GM21381 (cell line): ENCODE data around the gene KCTD17.

ENCODE experiments used
- ATAC-seq: cut with Tn5 transposase; IDR thresholded peaks from one replicate; pipeline ENCODE4 v1.9.1; 2021; ENCODE audit warnings: mild to moderate bottlenecking, moderate library complexity; ENCODE audit not compliant: unreplicated experiment

The KCTD17 gene

DNA sequence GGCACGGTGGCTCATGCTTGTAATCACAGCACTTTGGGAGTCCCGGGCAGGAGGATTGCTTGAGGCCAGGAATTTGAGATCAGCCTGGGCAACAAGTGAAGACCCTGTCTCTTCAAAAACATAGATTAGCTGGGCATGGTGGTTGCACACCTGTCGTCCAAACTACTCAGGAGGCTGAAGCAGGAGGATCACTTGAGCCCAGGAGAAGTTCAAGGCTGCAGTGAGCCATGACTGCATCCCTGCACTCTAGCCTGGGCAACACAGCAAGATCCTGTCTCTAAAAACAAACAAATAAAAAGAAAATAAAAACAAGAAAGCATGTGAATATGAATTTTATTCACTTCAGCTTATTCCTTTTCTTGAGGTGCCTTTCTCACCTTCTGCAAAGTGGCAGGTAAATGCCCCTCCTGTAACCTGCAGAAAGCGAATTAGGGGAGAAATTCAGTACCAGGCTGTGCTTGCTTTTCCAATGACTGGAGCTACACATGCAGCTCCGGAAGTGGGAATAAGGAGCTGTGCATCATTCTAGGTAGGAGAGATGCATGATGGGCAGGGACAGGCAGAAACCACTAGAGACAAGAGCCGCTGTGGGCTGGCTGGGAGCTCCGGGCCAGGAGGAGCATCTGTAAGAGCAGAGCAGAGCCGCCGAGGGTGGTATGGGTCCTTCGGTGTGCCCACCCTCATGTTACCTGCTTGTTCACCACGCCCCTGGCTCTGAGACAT lies 14.7 kb upstream of the KCTD17 start:
- ATAC-seq = no peak

DNA sequence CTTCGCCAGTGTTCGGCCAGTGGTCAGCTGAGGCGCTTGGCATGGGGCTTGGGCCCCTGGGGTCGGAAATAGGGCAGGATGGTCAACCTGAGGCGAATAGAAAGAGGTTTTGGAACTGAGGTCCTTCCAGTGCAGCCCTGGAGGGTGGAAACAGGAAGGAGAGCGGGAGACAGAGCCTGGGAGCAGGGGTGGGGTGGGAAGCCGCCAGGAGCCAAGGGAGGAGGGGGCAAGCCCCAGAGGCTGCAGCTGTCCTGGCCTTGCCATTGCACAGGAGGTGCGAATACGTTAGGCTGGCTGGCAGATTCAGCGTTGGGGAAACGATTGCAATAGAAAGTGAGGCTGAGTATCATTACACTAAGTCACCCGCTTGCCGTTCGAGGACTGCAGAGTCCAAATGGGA lies 13.9 kb upstream of the KCTD17 start:
- ATAC-seq = no peak

DNA sequence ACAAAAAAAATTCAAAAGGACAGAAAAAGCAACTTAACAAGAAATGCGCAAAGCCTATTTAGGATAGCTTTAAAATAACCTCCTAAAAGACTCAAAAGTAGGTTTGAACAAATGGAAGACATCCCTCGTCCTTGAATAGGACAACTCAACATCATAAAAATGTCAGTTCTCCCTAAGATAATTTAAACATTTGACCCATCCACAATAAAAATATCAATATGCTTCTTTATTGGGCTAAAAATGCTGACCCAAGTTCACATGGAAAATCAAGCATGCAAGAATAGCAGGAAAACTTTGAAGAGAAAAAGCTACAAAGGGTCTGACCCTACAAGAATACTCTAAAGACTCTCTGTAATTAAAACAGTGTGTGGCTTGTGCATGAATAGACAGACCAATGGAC lies 12.1 kb upstream of the KCTD17 start:
- ATAC-seq = no peak

DNA sequence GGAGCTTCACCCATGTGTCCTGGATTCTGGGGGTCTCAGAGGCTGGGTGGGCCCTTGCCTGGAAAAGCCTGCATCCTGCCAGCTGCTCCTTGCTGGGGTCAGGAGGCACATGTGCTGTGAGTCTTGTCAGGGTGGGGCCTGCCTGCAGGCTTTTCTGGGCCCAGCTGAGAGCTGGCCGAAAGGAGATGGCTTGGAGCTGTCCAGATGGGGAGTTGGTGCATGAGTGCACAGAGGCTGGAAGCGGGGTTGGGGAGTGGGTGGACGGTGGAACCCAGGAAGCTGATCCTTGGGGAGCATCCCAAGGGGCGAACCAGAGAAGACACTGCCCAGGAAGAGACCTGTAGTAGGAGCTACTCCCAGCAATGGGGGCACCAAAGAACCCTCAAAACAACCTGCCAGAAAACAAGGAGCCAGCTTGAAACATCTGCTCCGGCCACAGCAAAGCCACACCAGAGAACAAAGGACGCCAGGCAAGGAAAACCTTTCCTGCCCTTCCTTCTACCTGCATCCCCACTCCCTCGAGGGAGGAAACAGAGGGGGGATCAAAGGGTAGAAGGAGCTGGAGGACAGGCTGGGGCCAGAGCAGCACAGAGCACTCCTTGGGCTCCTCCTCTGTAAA lies 8.2 kb upstream of the KCTD17 start:
- no peak for ATAC-seq

DNA sequence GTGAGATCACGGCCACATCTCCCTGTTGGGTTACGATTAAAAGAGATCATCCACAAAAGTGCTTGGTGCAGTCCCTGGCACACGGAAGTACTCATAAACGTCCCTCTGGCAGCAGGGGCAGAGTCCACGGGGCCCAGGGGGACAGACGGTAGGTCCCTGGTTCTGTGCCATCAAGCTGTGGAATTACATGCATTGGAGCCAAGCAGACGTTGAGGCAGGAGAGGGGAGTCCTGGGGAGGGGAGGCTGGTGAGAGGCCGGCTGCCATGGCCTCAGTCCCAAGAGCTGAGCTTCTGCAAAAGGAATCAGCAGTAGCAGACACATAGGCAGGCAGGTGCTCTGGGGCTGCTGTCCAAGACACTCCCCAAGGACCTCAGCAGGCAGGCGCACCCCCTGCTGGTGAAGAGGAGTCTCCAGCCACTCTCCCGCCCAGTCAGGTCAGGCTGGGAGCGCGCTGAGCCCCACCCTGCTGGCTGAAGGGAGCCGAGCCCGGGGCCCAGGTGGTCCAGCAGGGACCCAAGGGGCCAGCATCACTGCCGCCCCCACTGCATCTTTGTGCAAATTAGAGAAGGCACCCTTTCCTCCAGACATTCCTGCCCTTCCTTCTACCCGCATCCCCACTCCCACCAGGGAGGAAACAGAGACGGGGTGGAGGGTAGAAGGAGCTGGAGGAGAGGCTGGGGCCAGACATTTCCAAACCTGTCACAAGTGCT lies 7.6 kb upstream of the KCTD17 start:
- no peak for ATAC-seq

DNA sequence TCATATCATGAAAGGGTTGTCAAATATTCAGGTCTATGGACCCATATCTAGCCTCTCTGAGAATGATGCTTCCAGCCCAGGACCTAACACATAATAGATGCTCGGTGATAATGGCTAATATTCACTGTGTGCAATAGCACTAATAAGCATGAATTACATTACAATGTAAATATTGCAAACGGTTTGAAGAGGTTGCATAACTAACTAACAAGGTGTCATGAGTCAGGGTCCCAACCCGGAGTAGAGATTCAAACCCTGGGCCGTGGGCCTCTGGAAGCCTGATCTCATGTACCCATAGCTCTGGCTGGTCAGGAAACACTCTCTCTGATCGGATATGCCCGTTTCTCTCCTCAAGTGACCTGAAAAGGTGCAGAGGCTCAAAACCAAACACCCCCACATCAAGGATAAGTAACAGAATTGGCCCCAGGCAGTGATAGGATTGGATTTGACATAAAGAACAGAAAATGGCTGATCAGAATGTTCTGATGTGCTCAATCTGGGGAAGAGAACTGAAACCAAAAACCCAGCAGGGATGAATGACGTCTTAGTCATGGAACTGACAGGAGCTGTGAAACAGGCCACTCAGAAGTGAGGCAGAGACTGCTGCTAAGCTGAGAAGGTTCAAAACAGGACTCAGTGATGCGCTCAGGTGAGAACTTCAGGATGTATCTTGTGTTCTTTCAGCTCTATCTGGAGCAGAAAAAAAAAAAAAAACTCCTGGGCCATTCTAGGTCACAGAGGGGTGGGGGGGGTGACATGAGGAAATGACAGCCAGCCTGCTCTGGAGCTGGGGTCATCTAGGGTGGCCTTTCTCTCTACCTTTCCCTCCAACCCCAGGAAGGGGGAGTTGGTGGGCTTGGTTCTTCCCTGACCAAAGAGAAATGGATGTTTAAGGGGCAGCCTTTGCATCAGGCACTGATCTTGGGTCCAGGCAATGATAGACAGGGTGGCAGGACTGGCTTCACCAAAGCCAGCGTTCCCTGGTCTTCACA lies 6.6 kb upstream of the KCTD17 start:
- no peak for ATAC-seq

DNA sequence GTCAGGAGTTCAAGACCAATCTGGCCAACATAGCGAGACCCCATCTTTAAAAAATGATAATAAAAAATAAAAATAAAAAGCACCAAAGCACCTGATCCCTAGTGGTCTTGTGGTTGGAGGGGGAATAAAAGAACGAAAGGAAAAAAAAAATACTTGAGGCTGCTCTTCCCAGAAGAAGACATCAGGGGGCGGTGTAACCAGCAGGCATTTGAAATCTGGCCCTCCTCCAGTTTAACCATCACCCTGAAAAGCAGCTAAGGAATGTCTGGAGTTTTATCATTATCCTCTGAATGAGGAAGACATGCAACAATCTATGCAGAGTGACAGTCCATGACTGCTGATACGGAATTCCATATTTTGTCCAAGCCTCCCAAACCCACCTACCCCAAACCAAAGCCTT lies 5.6 kb upstream of the KCTD17 start:
- no peak for ATAC-seq

DNA sequence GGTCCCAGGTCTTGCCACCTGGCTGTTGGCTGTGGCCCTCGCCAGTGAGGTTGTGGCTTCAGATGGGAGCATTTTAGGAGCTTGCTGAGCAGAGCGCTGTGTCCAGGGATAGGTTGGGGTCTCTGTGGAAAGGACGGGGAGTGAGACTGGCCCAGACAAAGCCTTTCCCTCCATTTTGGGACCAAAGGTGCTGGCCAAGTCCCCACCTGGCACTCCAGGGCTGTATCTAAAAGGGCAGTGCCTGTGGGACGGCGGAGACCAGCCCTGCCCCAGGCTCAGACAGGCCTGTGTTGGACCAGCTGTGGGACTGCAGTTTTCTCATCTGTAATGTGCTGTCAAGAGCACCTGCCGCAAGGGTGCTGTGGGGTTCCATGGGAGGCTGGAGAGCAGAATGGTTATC lies 5.0 kb upstream of the KCTD17 start:
- ATAC-seq = no peak

DNA sequence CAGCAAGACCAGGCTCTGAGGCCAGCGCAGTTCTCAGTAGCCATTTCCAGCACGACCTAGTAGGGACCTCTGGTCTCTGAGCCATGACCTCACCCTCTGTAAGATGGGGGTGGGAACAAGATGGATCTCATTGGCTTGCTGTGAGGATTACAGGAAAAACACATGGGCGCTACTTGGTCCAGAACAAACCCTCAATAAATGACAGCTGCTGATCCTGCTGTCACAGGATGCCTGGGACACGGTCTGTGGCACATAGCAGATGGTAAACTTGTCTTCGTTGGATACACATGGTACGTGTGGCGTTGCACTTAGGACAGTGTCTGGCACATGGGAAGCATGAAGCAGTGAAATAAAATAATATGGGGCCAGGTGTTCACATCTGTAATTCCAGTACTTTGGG lies 4.5 kb upstream of the KCTD17 start:
- no peak for ATAC-seq

DNA sequence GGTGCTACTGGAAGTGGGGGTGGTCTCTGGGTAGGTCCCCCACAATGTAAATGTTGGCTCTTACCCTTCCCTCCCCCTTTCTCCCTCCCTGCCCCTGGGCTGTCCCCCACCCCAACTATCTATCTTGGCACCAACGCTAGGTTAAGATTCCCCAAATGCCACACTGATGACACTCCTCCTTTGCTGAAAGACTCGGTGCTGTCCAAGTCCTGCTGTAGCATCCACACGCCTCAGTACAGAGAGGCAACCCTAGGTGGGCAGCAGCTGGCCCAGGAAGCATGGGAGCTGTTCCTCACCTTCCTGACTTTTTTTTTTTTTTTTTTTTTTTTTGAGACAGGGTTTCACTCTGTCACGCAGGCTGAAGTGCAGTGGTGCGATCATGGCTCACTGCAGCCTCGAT lies 3.4 kb upstream of the KCTD17 start:
- ATAC-seq = no peak

DNA sequence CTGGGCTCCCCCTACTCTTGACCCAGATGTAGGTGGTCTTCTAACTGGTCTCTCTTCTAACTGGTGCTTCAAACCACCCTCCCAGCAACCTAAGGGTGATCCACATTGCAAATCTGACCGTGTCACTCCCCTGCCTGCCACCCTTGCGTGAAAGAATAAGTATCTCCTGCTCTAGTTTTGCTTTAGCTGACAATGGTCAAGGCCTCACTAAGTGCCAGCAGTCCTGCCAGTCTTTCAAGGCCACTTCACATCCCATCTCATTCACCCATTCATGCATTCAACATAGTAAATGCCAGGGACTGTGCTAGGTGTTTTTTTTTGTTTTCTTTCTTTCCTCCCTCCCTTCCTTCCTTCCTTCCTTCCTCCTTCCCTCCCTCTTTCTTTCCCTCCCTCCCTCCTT lies 2.3 kb upstream of the KCTD17 start:
- no peak for ATAC-seq

DNA sequence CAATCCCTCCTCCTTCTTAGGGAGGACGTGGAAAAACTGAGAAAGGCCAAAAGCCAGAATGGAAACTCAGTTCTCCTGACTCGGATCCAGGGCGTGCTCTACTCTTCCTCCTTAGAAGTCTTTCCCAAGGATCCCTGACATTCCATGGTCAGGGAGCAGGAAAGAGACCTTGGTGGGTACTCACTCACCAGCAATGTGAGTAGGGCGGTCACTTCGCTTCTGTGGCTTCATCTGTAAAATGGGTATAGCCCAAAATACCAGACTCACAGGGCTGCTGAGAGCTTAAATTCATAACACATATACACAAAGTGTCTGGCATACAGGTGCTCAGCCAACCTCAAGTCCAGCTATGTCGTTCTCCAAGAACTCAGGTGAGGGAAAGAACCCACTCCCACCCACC lies 629 bp upstream of the KCTD17 start:
- no peak for ATAC-seq

DNA sequence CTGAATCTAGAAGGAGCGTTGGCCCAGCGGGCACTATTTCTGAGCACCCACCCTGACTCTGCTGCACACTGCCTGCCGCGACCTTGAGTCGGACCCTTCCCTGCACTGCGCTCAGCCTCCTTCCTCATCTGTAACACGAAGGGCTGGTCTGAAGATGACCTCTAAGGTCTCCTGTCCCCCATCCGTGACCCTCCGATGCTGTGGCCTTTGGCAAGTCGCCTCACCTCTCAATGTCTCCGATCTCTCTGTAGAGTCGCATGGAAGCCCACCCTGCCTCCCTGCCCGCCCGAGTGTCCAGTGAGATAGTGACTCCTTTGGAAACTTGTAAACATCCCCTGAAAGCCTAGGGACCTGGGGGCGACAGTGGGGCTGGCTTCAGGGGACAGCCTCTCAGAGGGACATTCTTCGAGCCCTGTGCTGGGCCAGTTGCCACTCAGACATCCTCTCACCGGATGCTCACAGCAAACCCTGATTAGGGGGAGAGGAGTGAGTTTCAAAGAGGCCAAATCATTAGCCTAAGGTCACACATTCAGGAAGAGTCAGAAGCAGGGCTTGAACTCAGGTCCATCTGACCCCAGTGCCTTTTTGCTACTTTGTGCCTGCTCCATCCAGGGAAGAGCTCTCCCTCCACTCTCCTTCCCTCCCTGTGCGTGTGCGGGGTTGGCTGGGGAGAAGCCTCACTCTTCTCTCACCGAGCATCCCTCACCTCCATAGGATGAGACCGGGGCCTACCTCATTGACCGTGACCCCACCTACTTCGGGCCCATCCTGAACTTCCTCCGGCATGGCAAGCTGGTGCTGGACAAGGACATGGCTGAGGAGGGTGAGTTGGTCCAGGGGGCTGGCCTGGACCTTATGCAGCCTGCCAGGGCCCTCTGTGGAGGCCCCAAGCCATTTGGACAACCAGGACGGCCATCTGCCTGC lies 1.1 kb downstream of the KCTD17 start:
- no peak for ATAC-seq

DNA sequence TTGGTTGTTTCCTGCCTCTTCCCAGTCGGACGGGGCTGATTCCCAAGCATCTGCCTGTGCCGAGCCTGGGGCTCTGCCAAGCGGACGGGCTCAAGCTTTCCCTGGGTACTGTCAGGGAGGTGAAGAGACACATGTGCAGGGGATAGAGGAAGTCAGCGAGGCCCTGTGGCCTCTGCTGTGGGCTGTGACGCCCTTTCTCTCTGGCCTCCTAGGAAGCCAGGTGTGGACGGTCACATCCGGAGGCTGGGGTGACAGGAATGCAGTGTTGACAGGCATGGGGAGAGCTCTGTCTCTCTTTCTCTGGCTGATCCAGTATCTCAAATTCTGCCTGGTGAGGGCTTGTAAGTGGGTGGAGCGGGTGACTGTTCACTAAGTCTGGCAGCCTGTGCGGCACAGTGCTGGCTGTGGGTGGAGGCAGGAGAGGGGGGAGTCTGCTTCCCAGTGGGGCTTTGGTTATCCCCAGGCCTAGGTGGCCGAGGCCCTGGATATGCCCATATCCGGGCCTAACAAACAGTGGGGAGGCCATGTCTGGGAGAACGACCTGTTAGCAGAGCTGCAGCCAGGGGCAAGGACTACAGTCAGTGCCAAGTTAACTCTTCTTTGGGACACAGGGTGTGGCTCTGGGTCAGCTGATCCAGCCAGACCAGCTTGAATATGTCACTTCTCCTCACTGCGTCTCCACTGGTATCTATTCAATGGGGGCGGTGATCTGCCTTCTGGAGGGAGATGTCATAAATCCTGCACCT lies 1.9 kb downstream of the KCTD17 start:
- no peak for ATAC-seq

DNA sequence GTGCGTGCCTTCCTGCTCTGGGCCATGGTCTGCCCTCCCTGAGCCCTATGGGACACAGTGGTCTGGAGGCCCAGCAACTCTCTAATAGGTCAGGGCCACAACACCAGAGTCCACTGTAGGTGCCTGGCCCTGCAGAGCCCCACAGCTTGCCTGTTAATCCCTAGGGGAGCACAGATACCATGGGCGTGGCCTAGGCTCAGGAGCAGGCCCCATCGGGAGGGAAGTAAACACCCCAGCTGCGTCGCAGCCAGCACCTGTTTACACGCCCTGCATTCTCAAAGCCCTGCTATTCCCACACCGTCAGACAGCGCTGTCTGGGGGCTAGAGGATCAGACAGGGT lies 2.5 kb downstream of the KCTD17 start:
- ATAC-seq = no peak

DNA sequence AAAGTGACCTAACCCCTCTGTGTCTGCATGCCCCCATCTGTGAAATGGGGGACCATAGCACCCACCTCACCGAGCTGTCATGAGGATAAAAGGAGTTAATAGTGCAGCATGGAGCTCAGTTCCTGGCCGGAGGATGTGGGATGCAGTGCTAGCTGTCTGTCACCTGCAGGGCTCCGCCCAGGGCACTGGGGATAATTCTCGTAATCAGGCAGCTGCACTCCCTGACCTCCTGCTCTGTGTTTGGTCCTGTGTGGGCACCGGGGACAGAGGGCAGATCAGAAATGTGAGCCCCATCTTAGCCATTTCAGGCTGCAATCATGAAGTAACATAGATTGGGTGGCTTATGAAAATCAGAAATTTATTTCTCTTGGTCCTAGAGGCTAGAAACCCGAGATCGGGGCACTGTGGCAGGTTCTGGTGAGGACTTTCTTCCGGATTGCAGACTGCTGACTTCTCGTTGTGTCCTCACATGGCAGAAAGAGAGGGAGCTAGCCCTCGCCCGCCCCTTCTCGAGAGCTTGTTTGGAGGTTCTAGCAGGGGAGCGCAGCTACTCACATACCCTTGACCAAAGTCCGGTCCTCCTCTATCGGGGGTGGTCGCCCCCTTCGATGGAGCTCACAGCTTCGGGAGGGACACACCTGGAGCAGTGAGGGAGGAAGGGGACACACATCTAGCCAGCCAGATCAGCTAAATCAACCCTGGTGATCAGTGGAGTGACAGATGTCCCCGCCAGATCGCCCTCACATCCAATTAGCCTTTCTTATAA lies 3.2 kb downstream of the KCTD17 start:
- no peak for ATAC-seq

DNA sequence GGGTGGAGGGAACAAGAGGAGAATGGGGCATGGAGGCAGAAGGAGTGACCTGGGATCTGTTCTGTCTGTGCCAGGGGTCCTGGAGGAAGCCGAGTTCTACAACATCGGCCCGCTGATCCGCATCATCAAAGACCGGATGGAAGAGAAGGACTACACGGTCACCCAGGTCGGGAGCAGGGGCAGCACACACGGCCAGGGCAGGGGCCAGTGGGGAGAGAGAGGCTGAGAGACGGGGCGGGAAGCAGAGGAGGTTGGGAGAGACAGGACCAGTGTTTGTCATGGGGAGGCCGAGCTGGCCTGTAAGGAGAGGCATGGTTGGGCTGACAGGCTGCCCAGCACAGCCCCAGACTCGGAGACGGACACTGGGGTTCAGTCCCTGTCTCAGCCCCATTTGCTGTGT lies 4.7 kb downstream of the KCTD17 start:
- ATAC-seq = no peak

DNA sequence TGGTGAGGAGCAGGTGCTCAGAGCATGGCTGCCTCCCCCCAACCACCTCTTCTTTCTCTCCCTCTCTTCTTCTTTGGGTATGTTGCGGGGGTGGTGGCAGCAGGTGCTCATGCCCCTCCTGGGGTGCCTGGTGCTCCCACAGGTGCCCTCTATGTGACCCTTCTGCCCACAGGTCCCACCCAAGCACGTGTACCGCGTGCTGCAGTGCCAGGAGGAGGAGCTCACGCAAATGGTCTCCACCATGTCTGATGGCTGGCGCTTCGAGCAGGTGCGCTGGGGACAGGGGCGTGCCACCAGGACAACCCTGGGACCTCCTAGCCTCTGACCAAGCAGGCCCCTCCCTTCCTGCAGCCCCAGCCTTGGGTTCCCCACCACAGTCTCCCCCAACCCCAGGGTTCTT lies 5.7 kb downstream of the KCTD17 start:
- no peak for ATAC-seq
